Measurements from ENCODE around the gene CDON.
"Not testable (repeated sequence)": the region's sequence is repeated elsewhere in the genome, so short reads cannot be mapped to it uniquely, and the experiment has no call there.

CDON gene

GRCh38 chr11:126007238-126007637, 55.4 kb downstream of the CDON start:
- ATAC-seq (no peak), DNase-seq (no peak)
- H3K4me1 Mint-ChIP-seq = no peaks in the 10 kb centered on the region
- H3K27ac Mint-ChIP-seq = no peak overlapping the region
- no peak overlapping the region for H3K4me3 Mint-ChIP-seq
- H3K27me3 Mint-ChIP-seq = no peaks in the 10 kb centered on the region
- no peaks in the 10 kb centered on the region for H3K36me3 Mint-ChIP-seq (ENCODE audit: low read depth)
- H3K9me3 Mint-ChIP-seq = no peaks in the 10 kb centered on the region

GRCh38 chr11:126006068-126006467, 56.6 kb downstream of the CDON start:
- Mint-ChIP-seq H3K9me3 (no peaks in the 10 kb centered on the region), H3K27ac (no peak overlapping the region), H3K4me1 (no peaks in the 10 kb centered on the region), H3K4me3 (no peak overlapping the region), H3K27me3 (no peaks in the 10 kb centered on the region), H3K36me3 (ENCODE audit: low read depth) (no peaks in the 10 kb centered on the region)
- no peak for ATAC-seq
- DNase-seq = no peak

- Mint-ChIP-seq H3K27me3 (no peaks in the 10 kb centered on the region), H3K9me3 (no peaks in the 10 kb centered on the region), H3K36me3 (ENCODE audit: low read depth) (no peaks in the 10 kb centered on the region), H3K27ac (no peak overlapping the region), H3K4me3 (no peak overlapping the region), H3K4me1 (no peaks in the 10 kb centered on the region)
- ATAC-seq = no peak
- no peak for DNase-seq
Observed at GRCh38 chr11:126002181-126002580, 60.5 kb downstream of the CDON start.

- H3K36me3 Mint-ChIP-seq (ENCODE audit: low read depth) = no peaks in the 10 kb centered on the region
- H3K27ac Mint-ChIP-seq = no peak overlapping the region
- no peak for DNase-seq
- H3K27me3 Mint-ChIP-seq = no peaks in the 10 kb centered on the region
- no peaks in the 10 kb centered on the region for H3K9me3 Mint-ChIP-seq
- no peak overlapping the region for H3K4me3 Mint-ChIP-seq
- ATAC-seq = no peak
- peaks cover 7% of the 10 kb centered on the region for H3K4me1 Mint-ChIP-seq
Observed at GRCh38 chr11:125999234-125999880, 63.3 kb downstream of the CDON start.

- Mint-ChIP-seq H3K27me3 (no peaks in the 10 kb centered on the region), H3K36me3 (ENCODE audit: low read depth) (no peaks in the 10 kb centered on the region), H3K27ac (no peak overlapping the region), H3K4me1 (peaks cover 7% of the 10 kb centered on the region), H3K4me3 (no peak overlapping the region), H3K9me3 (no peaks in the 10 kb centered on the region)
- ATAC-seq (no peak), DNase-seq (no peak)
Observed at GRCh38 chr11:125998267-125998666, 64.4 kb downstream of the CDON start.

- no peaks in the 10 kb centered on the region for H3K36me3 Mint-ChIP-seq (ENCODE audit: low read depth)
- DNase-seq = peak; percentile 36
- no peaks in the 10 kb centered on the region for H3K27me3 Mint-ChIP-seq
- no peak overlapping the region for H3K27ac Mint-ChIP-seq
- peaks cover 7% of the 10 kb centered on the region for H3K4me1 Mint-ChIP-seq
- peak; percentile 83 for ATAC-seq
- no peak overlapping the region for H3K4me3 Mint-ChIP-seq
- H3K9me3 Mint-ChIP-seq = no peaks in the 10 kb centered on the region
Observed at GRCh38 chr11:125995313-125995712, 67.4 kb downstream of the CDON start.

GRCh38 chr11:125994509-125994908, 68.2 kb downstream of the CDON start:
- Mint-ChIP-seq H3K9me3 (no peaks in the 10 kb centered on the region), H3K27ac (no peak overlapping the region), H3K4me1 (peaks cover 7% of the 10 kb centered on the region), H3K36me3 (ENCODE audit: low read depth) (no peaks in the 10 kb centered on the region), H3K27me3 (no peaks in the 10 kb centered on the region), H3K4me3 (no peak overlapping the region)
- DNase-seq (no peak), ATAC-seq (no peak)

- Mint-ChIP-seq H3K9me3 (no peaks in the 10 kb centered on the region), H3K27me3 (no peaks in the 10 kb centered on the region), H3K27ac (no peak overlapping the region), H3K4me3 (no peak overlapping the region), H3K36me3 (ENCODE audit: low read depth) (no peaks in the 10 kb centered on the region), H3K4me1 (peaks cover 7% of the 10 kb centered on the region)
- ATAC-seq (no peak), DNase-seq (no peak)
Observed at GRCh38 chr11:125992893-125993292, 69.8 kb downstream of the CDON start.

- no peaks in the 10 kb centered on the region for H3K27me3 Mint-ChIP-seq
- no peaks in the 10 kb centered on the region for H3K9me3 Mint-ChIP-seq
- H3K36me3 Mint-ChIP-seq (ENCODE audit: low read depth) = no peaks in the 10 kb centered on the region
- no peak for DNase-seq
- H3K27ac Mint-ChIP-seq = no peak overlapping the region
- ATAC-seq = no peak
- no peak overlapping the region for H3K4me3 Mint-ChIP-seq
- peaks cover 2% of the 10 kb centered on the region for H3K4me1 Mint-ChIP-seq
Observed at GRCh38 chr11:125990244-125990643, 72.4 kb downstream of the CDON start.

- DNase-seq (no peak), ATAC-seq (no peak)
- H3K27ac Mint-ChIP-seq = no peak overlapping the region
- no peaks in the 10 kb centered on the region for H3K4me1 Mint-ChIP-seq
- H3K4me3 Mint-ChIP-seq = no peak overlapping the region
- H3K9me3 Mint-ChIP-seq = no peaks in the 10 kb centered on the region
- no peaks in the 10 kb centered on the region for H3K27me3 Mint-ChIP-seq
- H3K36me3 Mint-ChIP-seq (ENCODE audit: low read depth) = no peaks in the 10 kb centered on the region
Observed at GRCh38 chr11:125987066-125987641, 75.5 kb downstream of the CDON start.

GRCh38 chr11:125985956-125986355, 76.7 kb downstream of the CDON start:
- not testable (repeated sequence) for ATAC-seq; H3K4me3 Mint-ChIP-seq; H3K9me3 Mint-ChIP-seq; DNase-seq; H3K36me3 Mint-ChIP-seq (ENCODE audit: low read depth); H3K27ac Mint-ChIP-seq; H3K4me1 Mint-ChIP-seq; H3K27me3 Mint-ChIP-seq

- Mint-ChIP-seq H3K4me1 (no peaks in the 10 kb centered on the region), H3K9me3 (no peaks in the 10 kb centered on the region), H3K4me3 (no peak overlapping the region), H3K27ac (no peak overlapping the region), H3K27me3 (no peaks in the 10 kb centered on the region), H3K36me3 (ENCODE audit: low read depth) (no peaks in the 10 kb centered on the region)
- no peak for ATAC-seq
- no peak for DNase-seq
Observed at GRCh38 chr11:125982348-125982730, 80.3 kb downstream of the CDON start.

- H3K27ac Mint-ChIP-seq = no peak overlapping the region
- H3K36me3 Mint-ChIP-seq (ENCODE audit: low read depth) = no peaks in the 10 kb centered on the region
- H3K4me3 Mint-ChIP-seq = no peak overlapping the region
- no peak for ATAC-seq
- H3K27me3 Mint-ChIP-seq = no peaks in the 10 kb centered on the region
- no peak for DNase-seq
- H3K4me1 Mint-ChIP-seq = no peaks in the 10 kb centered on the region
- no peaks in the 10 kb centered on the region for H3K9me3 Mint-ChIP-seq
Observed at GRCh38 chr11:125980436-125980835, 82.2 kb downstream of the CDON start.

GRCh38 chr11:125979511-125979910, 83.2 kb downstream of the CDON start:
- H3K4me1 Mint-ChIP-seq = no peaks in the 10 kb centered on the region
- DNase-seq (no peak), ATAC-seq (no peak)
- H3K36me3 Mint-ChIP-seq (ENCODE audit: low read depth) = no peaks in the 10 kb centered on the region
- no peaks in the 10 kb centered on the region for H3K27me3 Mint-ChIP-seq
- no peaks in the 10 kb centered on the region for H3K9me3 Mint-ChIP-seq
- H3K4me3 Mint-ChIP-seq = no peak overlapping the region
- no peak overlapping the region for H3K27ac Mint-ChIP-seq

GRCh38 chr11:125978778-125979407, 83.8 kb downstream of the CDON start:
- Mint-ChIP-seq H3K36me3 (ENCODE audit: low read depth) (no peaks in the 10 kb centered on the region), H3K27ac (no peak overlapping the region), H3K4me3 (no peak overlapping the region), H3K9me3 (no peaks in the 10 kb centered on the region), H3K4me1 (no peaks in the 10 kb centered on the region), H3K27me3 (no peaks in the 10 kb centered on the region)
- no peak for ATAC-seq
- DNase-seq = no peak

Measured in activated naive CD8-positive, alpha-beta T cell treated with anti-CD3 and anti-CD28 coated beads, Interleukin-2, amount 50 U/mL, for 24 hours (primary cell).